ENCODE measurements around the gene MAGOH. TPM values are rescaled to one million over a fixed set of nuclear protein-coding genes. Genes with fewer than 3 reads are reported as not detected.

MAGOH gene
- total and polyA plus RNA-seq, 9 of the 15 experiments (the other 6 are each of a cell fraction or from before 2014, with no cell fraction given), result 102 to 342 (median 135) TPM

- TF ChIP-seq ZBTB43 (CRISPR knock-in tag; IDR thresholded peaks at IDR 0.05), result no peak
- peak; percentile 41; the same call in 1 of the 2 replicates for TF ChIP-seq MXI1 (IDR thresholded peaks at IDR 0.05; ENCODE audit: low read depth, low read length)
- TF ChIP-seq ZFP36 (IDR thresholded peaks at IDR 0.05; ENCODE audit: low read depth, low read length, partially characterized antibody), result no peak
- TF ChIP-seq FOXA3 (CRISPR knock-in tag; conservative IDR thresholded peaks at IDR 0.05 in 1 of 2, IDR thresholded peaks at IDR 0.05 in 1 of 2), result no peak
- TF ChIP-seq ZNF589 (CRISPR knock-in tag; IDR thresholded peaks at IDR 0.05; ENCODE audit: low read depth), result no peak
- TF ChIP-seq PTBP1 (IDR thresholded peaks at IDR 0.05; ENCODE audit: low read depth, low read length), result no peak
- no peak for TF ChIP-seq SP2 (IDR thresholded peaks at IDR 0.05; ENCODE audit: extremely low read depth, low read depth, low read length, poor library complexity, severe bottlenecking)
- no peak for TF ChIP-seq XRCC4 (IDR thresholded peaks at IDR 0.05; ENCODE audit: extremely low read depth, insufficient read depth, insufficient read length)
- peak; percentile 56; the same call in 1 of the 2 replicates for TF ChIP-seq HNRNPL (IDR thresholded peaks at IDR 0.05; ENCODE audit: low read depth, low read length)
- TF ChIP-seq ZNF23 (CRISPR knock-in tag; IDR thresholded peaks at IDR 0.05), result no peak
- no peak for TF ChIP-seq MEF2A (IDR thresholded peaks at IDR 0.05; ENCODE audit: control insufficient read depth, low read depth, low read length)
- no peak for TF ChIP-seq PTRF (tag; IDR thresholded peaks at IDR 0.05)
- TF ChIP-seq ATF6 (CRISPR knock-in tag; IDR thresholded peaks at IDR 0.05), result peak; percentile 95
- TF ChIP-seq RBM25 (IDR thresholded peaks at IDR 0.05; ENCODE audit: low read depth, low read length, severe bottlenecking), result no peak
- no peak for TF ChIP-seq MCM5 (IDR thresholded peaks at IDR 0.05; ENCODE audit: low read depth)
- TF ChIP-seq SMC3 (conservative IDR thresholded peaks at IDR 0.05; ENCODE audit: insufficient read depth, low read depth, low read length), result no peak
- TF ChIP-seq PHB (CRISPR knock-in tag; IDR thresholded peaks at IDR 0.05), result 0 out of 2 replicates have a peak, but pooled peaks have one; percentile 18
- TF ChIP-seq EWSR1 (IDR thresholded peaks at IDR 0.05; ENCODE audit: borderline replicate concordance, low read depth, partially characterized antibody), result no peak
- TF ChIP-seq HNRNPLL (IDR thresholded peaks at IDR 0.05; ENCODE audit: low read depth, low read length, poor library complexity, severe bottlenecking), result peak; percentile 76
- TF ChIP-seq XRCC3 (IDR thresholded peaks at IDR 0.05), result no peak
- TF ChIP-seq HMGXB4 (CRISPR knock-in tag; IDR thresholded peaks at IDR 0.05), result 0 out of 2 replicates have a peak, but pooled peaks have one; percentile 66
- no peak; the same call in 1 of the 2 replicates for TF ChIP-seq ZBTB1 (CRISPR knock-in tag; IDR thresholded peaks at IDR 0.05; ENCODE audit: borderline replicate concordance, low read depth)
- TF ChIP-seq GABPB1 (CRISPR knock-in tag; IDR thresholded peaks at IDR 0.05), result peak; percentile 91
Observed at GRCh38 chr1:53220171-53220961, 18.0 kb downstream of the MAGOH start, which contains the start of gene CZIB (continued).

Data from K562 (cell line).